Endothelial cell (in vitro differentiated cells): ENCODE results near the gene ANKRD23. TPM values are rescaled to one million over a fixed set of nuclear protein-coding genes. Genes with fewer than 3 reads are reported as not detected.
A peak's percentile ranks its signal among the peaks of the same experiment; 100 is the strongest.

ENCODE experiments used
- DNase-seq: peaks from one replicate; pipeline ENCODE4 v3.0.0; 2021; ENCODE audit warnings: low spot score
- H3K27ac Mint-ChIP-seq: one replicate; pipeline ENCODE4 v1.8.0; 2021; ENCODE audit warnings: mixed read lengths, inconsistent platforms; ENCODE audit not compliant: unreplicated experiment
- H3K27me3 Mint-ChIP-seq: one replicate; pipeline ENCODE4 v1.8.0; 2021; ENCODE audit warnings: mild to moderate bottlenecking, moderate library complexity, mixed read lengths, inconsistent platforms; ENCODE audit not compliant: unreplicated experiment
- H3K36me3 Mint-ChIP-seq: one replicate; pipeline ENCODE4 v1.8.0; 2021; ENCODE audit warnings: mild to moderate bottlenecking, low read depth, mixed read lengths, inconsistent platforms; ENCODE audit not compliant: unreplicated experiment
- H3K4me1 Mint-ChIP-seq: one replicate; pipeline ENCODE4 v1.8.0; 2021; ENCODE audit warnings: mild to moderate bottlenecking, mixed read lengths, inconsistent platforms; ENCODE audit not compliant: unreplicated experiment
- H3K4me3 Mint-ChIP-seq: one replicate; pipeline ENCODE4 v1.8.0; 2021; ENCODE audit warnings: mild to moderate bottlenecking, mixed read lengths, inconsistent platforms; ENCODE audit not compliant: unreplicated experiment
- H3K9me3 Mint-ChIP-seq: one replicate; pipeline ENCODE4 v1.8.0; 2021; ENCODE audit warnings: mixed read lengths, inconsistent platforms; ENCODE audit not compliant: unreplicated experiment
- total RNA-seq: library from RNA; stranded (reverse); fragmentation: NEBNext Ultra II Directional; extraction: Animal tissue kit (Norgen Biotek cat#: 25700); gene quantifications from one replicate; pipeline ENCODE4 v1.2.1, GENCODE V29; 2021; ENCODE audit not compliant: unreplicated experiment
- TF ChIP-seq, protein P1 (sequence below): fragments of 200-600 bp; sonication (generic); IDR thresholded peaks from one replicate; pipeline ENCODE4 v1.5.0; 2021; ENCODE audit warnings: antibody characterized with exemption; ENCODE audit not compliant: unreplicated experiment

ANKRD23 gene
- total RNA-seq, 1 donor from 2014 or later = 4.7 TPM

DNA sequence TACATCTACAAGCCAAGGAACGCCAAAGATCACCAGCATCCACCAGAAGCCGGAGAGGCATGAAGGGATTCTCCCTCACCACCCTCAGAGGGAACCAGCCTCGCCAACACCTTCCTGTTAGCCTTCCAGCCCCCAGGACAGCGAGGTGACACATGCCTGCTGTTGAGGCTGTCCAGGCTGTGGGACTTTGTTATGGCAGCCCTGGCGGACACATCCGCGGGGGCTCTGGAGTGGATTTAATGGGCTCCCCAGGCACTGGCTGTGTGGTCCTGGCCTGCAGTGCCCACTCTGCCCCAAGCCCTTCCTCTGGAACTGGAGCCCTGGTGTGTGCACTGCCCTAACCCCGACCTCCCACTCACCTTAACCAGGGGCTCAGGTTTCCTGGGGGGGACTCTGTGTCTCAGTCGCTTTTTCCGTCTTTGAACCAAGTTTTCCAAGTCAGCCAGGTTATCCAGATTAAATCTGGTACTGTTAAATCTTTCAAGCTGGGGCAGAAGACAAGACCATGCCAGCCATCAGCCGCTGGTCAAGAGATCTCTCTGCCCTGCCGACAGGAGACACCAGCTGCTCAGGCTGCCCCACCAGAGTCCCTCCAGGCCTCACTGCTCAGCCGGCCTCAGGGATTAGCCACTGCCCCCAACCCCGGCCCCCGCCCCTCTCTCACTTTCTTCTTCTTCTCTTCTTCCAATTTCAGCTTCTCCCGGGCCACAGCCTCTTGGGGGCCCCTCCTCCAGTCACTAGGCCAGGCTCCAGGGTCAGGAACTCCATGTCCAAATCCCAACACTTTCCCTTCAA lies 1.9 kb downstream of the ANKRD23 start:
- peaks cover 5% of the 10 kb centered on the region for H3K4me1 Mint-ChIP-seq
- peaks cover 7% of the 10 kb centered on the region for H3K36me3 Mint-ChIP-seq
- H3K9me3 Mint-ChIP-seq = no peaks in the 10 kb centered on the region
- H3K27ac Mint-ChIP-seq = no peak overlapping the region
- H3K27me3 Mint-ChIP-seq = peaks cover 5% of the 10 kb centered on the region
- DNase-seq = no peak
- TF ChIP-seq, protein P1, sequence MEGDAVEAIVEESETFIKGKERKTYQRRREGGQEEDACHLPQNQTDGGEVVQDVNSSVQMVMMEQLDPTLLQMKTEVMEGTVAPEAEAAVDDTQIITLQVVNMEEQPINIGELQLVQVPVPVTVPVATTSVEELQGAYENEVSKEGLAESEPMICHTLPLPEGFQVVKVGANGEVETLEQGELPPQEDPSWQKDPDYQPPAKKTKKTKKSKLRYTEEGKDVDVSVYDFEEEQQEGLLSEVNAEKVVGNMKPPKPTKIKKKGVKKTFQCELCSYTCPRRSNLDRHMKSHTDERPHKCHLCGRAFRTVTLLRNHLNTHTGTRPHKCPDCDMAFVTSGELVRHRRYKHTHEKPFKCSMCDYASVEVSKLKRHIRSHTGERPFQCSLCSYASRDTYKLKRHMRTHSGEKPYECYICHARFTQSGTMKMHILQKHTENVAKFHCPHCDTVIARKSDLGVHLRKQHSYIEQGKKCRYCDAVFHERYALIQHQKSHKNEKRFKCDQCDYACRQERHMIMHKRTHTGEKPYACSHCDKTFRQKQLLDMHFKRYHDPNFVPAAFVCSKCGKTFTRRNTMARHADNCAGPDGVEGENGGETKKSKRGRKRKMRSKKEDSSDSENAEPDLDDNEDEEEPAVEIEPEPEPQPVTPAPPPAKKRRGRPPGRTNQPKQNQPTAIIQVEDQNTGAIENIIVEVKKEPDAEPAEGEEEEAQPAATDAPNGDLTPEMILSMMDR = no peak
- H3K4me3 Mint-ChIP-seq = no peak overlapping the region

GRCh38 chr2:96839875-96840850 lies 3.7 kb downstream of the ANKRD23 start:
- no peaks in the 10 kb centered on the region for H3K9me3 Mint-ChIP-seq
- TF ChIP-seq, protein P1 = no peak
- peaks cover 5% of the 10 kb centered on the region for H3K4me1 Mint-ChIP-seq
- H3K27ac Mint-ChIP-seq = no peak overlapping the region
- peak overlapping the region; percentile 71 for H3K4me3 Mint-ChIP-seq
- DNase-seq = no peak
- peaks cover 5% of the 10 kb centered on the region for H3K36me3 Mint-ChIP-seq
- H3K27me3 Mint-ChIP-seq = peaks cover 5% of the 10 kb centered on the region

GRCh38 chr2:96839293-96839874 lies 4.4 kb downstream of the ANKRD23 start:
- no peak overlapping the region for H3K4me3 Mint-ChIP-seq
- H3K36me3 Mint-ChIP-seq = peaks cover 5% of the 10 kb centered on the region
- TF ChIP-seq, protein P1 = no peak
- H3K9me3 Mint-ChIP-seq = no peaks in the 10 kb centered on the region
- no peak overlapping the region for H3K27ac Mint-ChIP-seq
- H3K4me1 Mint-ChIP-seq = peaks cover 5% of the 10 kb centered on the region
- DNase-seq = no peak
- peaks cover 5% of the 10 kb centered on the region for H3K27me3 Mint-ChIP-seq

GRCh38 chr2:96838345-96839292 lies 5.2 kb downstream of the ANKRD23 start:
- TF ChIP-seq, protein P1 = no peak
- H3K27me3 Mint-ChIP-seq = peaks cover 1% of the 10 kb centered on the region
- H3K4me1 Mint-ChIP-seq = peaks cover 5% of the 10 kb centered on the region
- H3K4me3 Mint-ChIP-seq = no peak overlapping the region
- H3K36me3 Mint-ChIP-seq = peaks cover 5% of the 10 kb centered on the region
- H3K9me3 Mint-ChIP-seq = no peaks in the 10 kb centered on the region
- DNase-seq = no peak
- H3K27ac Mint-ChIP-seq = no peak overlapping the region
